ENCODE data around the gene E2F4. TPM values are rescaled to one million over a fixed set of nuclear protein-coding genes. Genes with fewer than 3 reads are reported as not detected.

Gene E2F4
- total and polyA plus RNA-seq, 2 of the 13 experiments (the other 11 are each of a cell fraction or from before 2014, with no cell fraction given): 84.8 to 91.2 TPM

- peak; percentile 37; the same call in 1 of the 2 replicates for TF ChIP-seq ZNF292 (CRISPR knock-in tag; IDR thresholded peaks at IDR 0.05; ENCODE audit: borderline replicate concordance, low read depth)
- TF ChIP-seq ZNF788 (CRISPR knock-in tag; IDR thresholded peaks at IDR 0.05; ENCODE audit: borderline replicate concordance): peak; percentile 5; the same call in 1 of the 2 replicates
- no peak for TF ChIP-seq ZNF280B (CRISPR knock-in tag; IDR thresholded peaks at IDR 0.05; ENCODE audit: borderline replicate concordance)
- 0 out of 2 replicates have a peak, but pooled peaks have one; percentile 15 for TF ChIP-seq KLF15 (CRISPR knock-in tag; IDR thresholded peaks at IDR 0.05; ENCODE audit: borderline replicate concordance)
- peak; percentile 42; the same call in 1 of the 2 replicates for TF ChIP-seq ZNF331 (CRISPR knock-in tag; IDR thresholded peaks at IDR 0.05)
- TF ChIP-seq STAG1 (CRISPR knock-in tag; IDR thresholded peaks at IDR 0.05): no peak
- peak; percentile 70 for TF ChIP-seq RBFOX2 (IDR thresholded peaks at IDR 0.05; ENCODE audit: low read depth, low read length)
- TF ChIP-seq MAF1 (CRISPR knock-in tag; IDR thresholded peaks at IDR 0.05; ENCODE audit: borderline replicate concordance): no peak
- TF ChIP-seq ZBTB4 (CRISPR knock-in tag; IDR thresholded peaks at IDR 0.05; ENCODE audit: borderline replicate concordance): no peak
- peak; percentile 80 for TF ChIP-seq HNF1B (CRISPR knock-in tag; IDR thresholded peaks at IDR 0.05)
- TF ChIP-seq ZNF552 (CRISPR knock-in tag; IDR thresholded peaks at IDR 0.05; ENCODE audit: borderline replicate concordance): peak; percentile 30; the same call in 1 of the 2 replicates
- TF ChIP-seq GFI1 (CRISPR knock-in tag; IDR thresholded peaks at IDR 0.05; ENCODE audit: borderline replicate concordance): peak; percentile 62; the same call in 1 of the 2 replicates
- TF ChIP-seq ZNF770 (CRISPR knock-in tag; IDR thresholded peaks at IDR 0.05): no peak
- TF ChIP-seq ZNF580 (CRISPR knock-in tag; IDR thresholded peaks at IDR 0.05; ENCODE audit: borderline replicate concordance, low read depth): no peak; the same call in 1 of the 2 replicates
These were observed 21.6 kb upstream of the E2F4 start, which contains the start of gene NOL3 (continued) for GRCh38 chr16:67170168-67170948.
